A673 (cell line): ENCODE results near the gene ITGA1. TPM values are rescaled to one million over a fixed set of nuclear protein-coding genes. Genes with fewer than 3 reads are reported as not detected.

Experiments
- BruUV-seq: library from RNA; stranded (reverse); fragments of 400-500 nt; replicated peaks from 2 replicates; lab custom pipeline; 2021; lab: Mats Ljungman, UMichigan
- CTCF ChIA-PET: fragments of 300-600 bp; sonication (Branson Sonifier 250); formaldehyde crosslinking; loops from one replicate; lab custom pipeline; 2022; ENCODE audit warnings: antibody characterized with exemption; lab: Charles Lee
- POLR2A ChIA-PET: fragments of 300-600 bp; sonication (Branson Sonifier 250); formaldehyde crosslinking; loops from one replicate; lab custom pipeline; 2022; ENCODE audit warnings: antibody characterized with exemption; ENCODE audit not compliant: low non-redundant PET; lab: Charles Lee
- DNase-seq: peaks from one replicate; pipeline ENCODE4 v3.0.0-alpha.2; 2015; ENCODE audit warnings: low spot score
- H3K27ac ChIP-seq: fragments of 200-600 bp; sonication (generic); 2 replicates; pipeline ENCODE4 v1.5.1; 2016; ENCODE audit warnings: mixed run types, low read depth, mild to moderate bottlenecking, mixed read lengths, antibody characterized with exemption, low read length; ENCODE audit not compliant: poor library complexity, severe bottlenecking
- H3K27me3 ChIP-seq: fragments of 200-600 bp; sonication (generic); replicated peaks from 2 replicates; pipeline ENCODE4 v1.6.1; 2017; ENCODE audit warnings: mixed run types, low read depth, mild to moderate bottlenecking, mixed read lengths, antibody characterized with exemption, low read length; ENCODE audit not compliant: insufficient read depth, poor library complexity
- H3K36me3 ChIP-seq: fragments of 200-600 bp; sonication (generic); 2 replicates; pipeline ENCODE4 v1.6.1; 2016; ENCODE audit warnings: mixed run types, mild to moderate bottlenecking, mixed read lengths, antibody characterized with exemption, low read length; ENCODE audit not compliant: insufficient read depth, poor library complexity, severe bottlenecking
- H3K4me1 ChIP-seq: fragments of 200-600 bp; sonication (generic); 2 replicates; pipeline ENCODE4 v1.6.1; 2017; ENCODE audit warnings: mixed run types, mild to moderate bottlenecking, mixed read lengths, antibody characterized with exemption, low read length; ENCODE audit not compliant: insufficient read depth, poor library complexity, severe bottlenecking
- H3K4me3 ChIP-seq: fragments of 200-600 bp; sonication (generic); 2 replicates; pipeline ENCODE4 v1.5.1; 2016; ENCODE audit warnings: low read depth, mixed run types, mild to moderate bottlenecking, mixed read lengths, low read length; ENCODE audit not compliant: poor library complexity, severe bottlenecking
- H3K9me3 ChIP-seq: fragments of 200-600 bp; sonication (generic); 2 replicates; pipeline ENCODE4 v1.6.1; 2016; ENCODE audit warnings: mixed run types, low read depth, mild to moderate bottlenecking, mixed read lengths, antibody characterized with exemption, low read length; ENCODE audit not compliant: poor library complexity, severe bottlenecking
- CTCF ChIP-seq: fragments of 300-800, 200-600 bp; sonication (generic); conservative IDR thresholded peaks from 2 replicates; pipeline ENCODE4 v1.5.1; 2017; ENCODE audit warnings: low read depth, mild to moderate bottlenecking, antibody characterized with exemption, low read length, moderate library complexity, mixed read lengths
- EZH2 ChIP-seq: fragments of 200-600 bp; sonication (generic); IDR thresholded peaks from 2 replicates; pipeline ENCODE4 v1.6.1; 2017; ENCODE audit warnings: borderline replicate concordance, low read depth, mild to moderate bottlenecking, mixed read lengths, antibody characterized with exemption, low read length; ENCODE audit not compliant: poor library complexity, severe bottlenecking
- intact Hi-C: fragments of 100-400 bp; cut with micrococcal nuclease; formaldehyde crosslinking; loops from one replicate; pipeline ENCODE4 v1.10.0; 2022; ENCODE audit not compliant: unreplicated experiment
- total RNA-seq: library from RNA; stranded (reverse); gene quantifications from 2 replicates; pipeline ENCODE4 v1.2.3, GENCODE V29; 2021

ITGA1 gene
- total RNA-seq, 1 experiment from 2014 or later, result 8.1 TPM

- POLR2A ChIA-PET, result no interaction called here
- Histone ChIP-seq H3K36me3 (no peaks in the 10 kb centered on the region), H3K9me3 (no peaks in the 10 kb centered on the region), H3K4me3 (no peak overlapping the region), H3K27me3 (no peaks in the 10 kb centered on the region), H3K4me1 (peaks cover 21% of the 10 kb centered on the region), H3K27ac (no peak overlapping the region)
- BruUV-seq, result no TSS peak
- intact Hi-C loops, result no loop called here
- TF ChIP-seq CTCF (no peak), EZH2 (no peak)
- DNase-seq, result no peak
- CTCF ChIA-PET, result no interaction called here
Measured at GRCh38 chr5:52854949-52855348, 67.2 kb downstream of the ITGA1 start.

- intact Hi-C loops, result no loop called here
Measured at GRCh38 chr5:52856564-52856963, 68.8 kb downstream of the ITGA1 start.

GRCh38 chr5:52859628-52860027 is 71.9 kb downstream of the ITGA1 start:
- DNase-seq, result peak; percentile 47
- ChIA-PET POLR2A (no interaction called here), CTCF (no interaction called here)
- no peak overlapping the region for H3K27ac ChIP-seq
- H3K36me3 ChIP-seq, result no peaks in the 10 kb centered on the region
- BruUV-seq, result no TSS peak
- intact Hi-C loops, result no loop called here
- H3K4me3 ChIP-seq, result no peak overlapping the region
- H3K9me3 ChIP-seq, result no peaks in the 10 kb centered on the region
- TF ChIP-seq CTCF (no peak), EZH2 (no peak)
- H3K27me3 ChIP-seq, result no peaks in the 10 kb centered on the region
- H3K4me1 ChIP-seq, result peaks cover 34% of the 10 kb centered on the region

More at GRCh38 chr5:52856564-52856963, 68.8 kb downstream of the ITGA1 start:
- TF ChIP-seq CTCF (no peak), EZH2 (no peak)
- H3K36me3 ChIP-seq, result no peaks in the 10 kb centered on the region
- peak; percentile 36 for DNase-seq
- H3K9me3 ChIP-seq, result no peaks in the 10 kb centered on the region
- no peaks in the 10 kb centered on the region for H3K27me3 ChIP-seq
- no TSS peak for BruUV-seq
- H3K27ac ChIP-seq, result peak overlapping the region; percentile 50
- peaks cover 21% of the 10 kb centered on the region for H3K4me1 ChIP-seq
- CTCF ChIA-PET, result no interaction called here
- no peak overlapping the region for H3K4me3 ChIP-seq
- POLR2A ChIA-PET, result interaction anchor here (1.1 kb wide), 1 partner anchor 16 kb away, joined by 3 read pairs; no protein-coding TSS in a partner anchor
